WERI-Rb-1 (cell line): ENCODE measurements around the gene TBCD.

Source experiments
- DNase-seq: peaks from one replicate; pipeline ENCODE4 v3.0.0-alpha.2; 2020
- H3K27ac ChIP-seq: fragments of 250-450 bp; sonication (Bioruptor Pico); 2 replicates; pipeline ENCODE4 v1.5.1; 2020; ENCODE audit warnings: mild to moderate bottlenecking, moderate library complexity
- H3K27me3 ChIP-seq: fragments of 250-450 bp; sonication (Bioruptor Pico); 2 replicates; pipeline ENCODE4 v1.5.1; 2021; ENCODE audit warnings: mild to moderate bottlenecking, low read depth, moderate library complexity; ENCODE audit not compliant: insufficient read depth, severe bottlenecking
- H3K36me3 ChIP-seq: fragments of 250-450 bp; sonication (Bioruptor Pico); 2 replicates; pipeline ENCODE4 v1.5.1; 2020; ENCODE audit warnings: mild to moderate bottlenecking, moderate library complexity
- H3K4me3 ChIP-seq: 2 replicates; pipeline ENCODE4 v1.5.1; 2011; ENCODE audit warnings: low read depth, mild to moderate bottlenecking, control low read depth, low read length
- H3K9me3 ChIP-seq: fragments of 250-450 bp; sonication (Bioruptor Pico); 2 replicates; pipeline ENCODE4 v1.5.1; 2021; ENCODE audit warnings: mild to moderate bottlenecking, moderate library complexity; ENCODE audit not compliant: severe bottlenecking
- CTCF ChIP-seq: IDR thresholded peaks from 2 replicates; pipeline ENCODE4 v1.5.1; 2011; ENCODE audit warnings: low read depth, mild to moderate bottlenecking, control low read depth, inconsistent platforms, low read length

Gene TBCD

DNA sequence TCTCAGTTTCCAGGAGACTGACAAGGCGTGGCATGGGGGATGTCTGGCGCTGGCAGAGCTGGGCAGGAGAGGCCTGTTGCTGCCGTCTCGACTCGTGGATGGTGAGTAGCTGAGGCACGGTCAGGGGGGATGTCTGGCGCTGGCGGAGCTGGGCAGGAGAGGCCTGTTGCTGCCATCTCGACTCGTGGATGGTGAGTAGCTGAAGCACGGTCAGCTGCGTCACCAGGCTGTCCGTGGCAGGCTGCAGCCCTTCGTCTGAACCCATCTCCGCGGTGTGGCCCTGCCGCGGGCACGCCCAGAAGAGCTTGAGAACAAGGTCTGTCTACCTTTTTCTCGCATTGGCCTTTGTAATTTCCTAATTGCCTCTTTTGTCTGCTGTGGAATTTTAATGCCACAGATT lies 63.0 kb downstream of the TBCD start:
- Histone ChIP-seq H3K27me3 (no peaks in the 10 kb centered on the region), H3K27ac (no peak overlapping the region), H3K9me3 (no peaks in the 10 kb centered on the region), H3K36me3 (peaks cover 98% of the 10 kb centered on the region), H3K4me3 (no peak overlapping the region)
- TF ChIP-seq CTCF: no peak
- no peak for DNase-seq

GRCh38 chr17:82815354-82815753 lies 63.5 kb downstream of the TBCD start:
- peaks cover 97% of the 10 kb centered on the region for H3K36me3 ChIP-seq
- no peaks in the 10 kb centered on the region for H3K27me3 ChIP-seq
- no peak overlapping the region for H3K27ac ChIP-seq
- no peak overlapping the region for H3K4me3 ChIP-seq
- TF ChIP-seq CTCF: no peak
- H3K9me3 ChIP-seq: peaks cover 2% of the 10 kb centered on the region
- no peak for DNase-seq

DNA sequence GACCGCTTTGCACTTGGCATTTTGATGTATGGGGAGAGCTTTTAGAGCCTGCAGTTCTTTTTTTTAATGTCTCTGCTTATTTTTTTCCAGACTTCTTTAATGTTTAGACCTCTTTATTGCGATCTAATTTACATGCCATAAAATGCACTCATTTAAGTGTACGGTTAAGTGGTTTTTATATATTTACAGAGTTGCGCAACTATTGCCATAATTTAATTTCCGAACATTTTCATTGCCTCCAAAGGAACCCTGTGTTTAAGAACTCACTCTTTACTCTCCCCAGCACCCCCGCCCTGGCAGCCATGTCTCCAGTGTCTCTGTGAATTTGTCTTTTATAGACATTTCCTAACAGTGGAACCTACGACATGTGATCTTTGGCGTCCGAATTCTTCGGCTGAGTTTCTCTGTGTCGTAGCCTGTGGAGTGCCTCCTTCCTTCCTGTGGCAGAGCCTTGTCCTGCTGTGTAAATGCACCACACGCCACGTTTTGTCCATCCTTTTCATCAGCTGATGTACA lies 64.0 kb downstream of the TBCD start:
- Histone ChIP-seq H3K9me3 (peaks cover 2% of the 10 kb centered on the region), H3K27me3 (no peaks in the 10 kb centered on the region), H3K4me3 (no peak overlapping the region), H3K36me3 (peaks cover 95% of the 10 kb centered on the region), H3K27ac (no peak overlapping the region)
- TF ChIP-seq CTCF: no peak
- DNase-seq: no peak

- peaks cover 2% of the 10 kb centered on the region for H3K9me3 ChIP-seq
- DNase-seq: no peak
- TF ChIP-seq CTCF: no peak
- no peak overlapping the region for H3K4me3 ChIP-seq
- no peaks in the 10 kb centered on the region for H3K27me3 ChIP-seq
- peaks cover 93% of the 10 kb centered on the region for H3K36me3 ChIP-seq
- H3K27ac ChIP-seq: no peak overlapping the region
Observed at GRCh38 chr17:82816358-82816757, 64.5 kb downstream of the TBCD start.

DNA sequence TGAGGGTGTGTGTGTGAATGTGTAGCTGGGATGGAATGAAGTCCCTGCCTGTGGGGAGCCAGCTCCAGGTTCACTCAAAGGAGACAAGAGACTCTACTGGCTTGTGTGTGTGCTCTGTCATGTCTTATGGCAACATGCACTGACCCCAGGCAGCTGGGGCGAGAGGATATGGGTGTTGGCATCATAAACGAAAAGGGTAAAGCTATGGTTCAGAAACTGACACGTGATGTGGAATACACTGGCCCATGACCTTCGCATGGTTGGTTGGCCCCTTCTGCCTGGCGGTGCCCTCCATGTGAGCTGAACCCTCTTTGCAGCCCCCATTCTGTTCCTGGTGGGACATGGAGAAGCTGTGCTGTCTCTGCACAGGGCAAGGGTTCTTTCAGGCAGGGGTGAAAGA lies 66.1 kb downstream of the TBCD start:
- no peak for DNase-seq
- no peak overlapping the region for H3K27ac ChIP-seq
- peaks cover 2% of the 10 kb centered on the region for H3K9me3 ChIP-seq
- H3K27me3 ChIP-seq: no peaks in the 10 kb centered on the region
- H3K4me3 ChIP-seq: no peak overlapping the region
- TF ChIP-seq CTCF: no peak
- H3K36me3 ChIP-seq: peaks cover 90% of the 10 kb centered on the region
